ENCODE data around the gene CMIP. TPM values are rescaled to one million over a fixed set of nuclear protein-coding genes. Genes with fewer than 3 reads are reported as not detected.

Gene CMIP
- total RNA-seq, 3 donors from 2014 or later: 73.3 to 127 (median 79.8) TPM

GRCh38 chr16:81632392-81633146 lies 188.0 kb downstream of the CMIP start:
- peaks cover 10% of the 10 kb centered on the region for H3K4me1 ChIP-seq (ENCODE audit: low read depth)
- intact Hi-C loops (cut with DNase I, micrococcal nuclease): no loop called here
- TF ChIP-seq CTCF (IDR thresholded peaks at IDR 0.05): no peak
- ATAC-seq (peak; percentile 71), DNase-seq (peak in 2 of 3 donors; percentile 47 to 59)
- H3K9me3 ChIP-seq: no peaks in the 10 kb centered on the region
- no peak overlapping the region for H3K4me3 ChIP-seq
- no peaks in the 10 kb centered on the region for H3K36me3 ChIP-seq (ENCODE audit: low read depth)

DNA sequence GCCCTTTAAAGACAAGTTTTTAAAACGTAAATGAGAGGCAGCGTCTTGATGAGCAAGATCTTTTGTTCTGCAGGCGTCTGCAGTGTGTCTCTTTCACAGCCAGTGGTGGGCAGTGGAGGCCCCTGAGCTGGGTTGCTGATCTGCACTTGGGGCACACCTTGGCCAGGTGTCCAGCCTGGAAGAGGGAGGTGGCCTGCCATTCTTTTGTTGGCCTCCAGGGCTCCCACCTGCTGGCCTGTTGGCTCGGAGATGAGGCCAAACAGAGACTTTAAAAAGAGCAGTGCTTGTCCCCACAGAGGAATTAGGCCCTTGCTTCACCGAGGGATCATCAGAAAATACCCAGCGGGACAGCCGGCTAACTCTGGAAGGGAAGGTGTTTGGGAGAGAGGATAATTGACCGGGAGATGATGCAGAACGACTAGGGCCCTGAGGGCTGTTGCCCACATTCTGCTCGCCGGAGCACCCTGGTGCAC lies 188.6 kb downstream of the CMIP start:
- intact Hi-C loops (cut with DNase I, micrococcal nuclease): no loop called here
- H3K9me3 ChIP-seq: no peaks in the 10 kb centered on the region
- no peaks in the 10 kb centered on the region for H3K36me3 ChIP-seq (ENCODE audit: low read depth)
- TF ChIP-seq CTCF (IDR thresholded peaks at IDR 0.05): no peak
- ATAC-seq (peak; percentile 37), DNase-seq (no peak)
- no peak overlapping the region for H3K4me3 ChIP-seq
- H3K4me1 ChIP-seq (ENCODE audit: low read depth): peaks cover 10% of the 10 kb centered on the region

DNA sequence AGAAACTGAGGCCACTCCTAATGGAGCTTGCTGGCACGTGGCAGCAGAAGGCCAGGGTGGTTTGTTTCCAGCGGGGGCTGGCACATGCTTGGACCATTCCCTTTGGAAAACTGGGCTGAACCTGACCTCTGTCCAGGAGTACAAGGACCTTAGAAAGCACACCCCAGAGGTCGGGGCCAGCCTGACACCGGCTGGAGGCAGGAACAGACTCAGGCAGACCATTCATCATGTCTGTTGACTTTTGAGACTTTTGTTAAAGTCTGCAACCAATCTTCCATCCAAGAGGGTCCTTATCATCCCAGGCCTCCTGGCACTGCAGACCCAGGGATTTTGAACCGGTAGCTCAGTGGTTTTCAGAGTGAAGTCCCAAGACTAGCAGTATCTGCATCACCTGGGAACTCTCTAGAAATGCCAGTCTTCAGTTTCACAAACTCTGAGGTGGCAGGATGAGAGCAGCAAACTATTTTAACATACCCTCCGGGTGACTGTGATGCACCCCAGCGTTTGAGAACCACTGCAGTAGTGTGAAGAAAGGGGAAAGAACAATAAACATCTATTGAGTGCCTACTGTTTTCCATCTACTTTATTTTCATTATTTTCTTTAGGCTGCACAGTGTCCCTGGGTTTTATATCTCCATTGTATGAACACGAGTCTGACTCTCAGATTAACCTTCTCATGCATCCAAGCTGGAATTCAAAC lies 189.2 kb downstream of the CMIP start:
- no peaks in the 10 kb centered on the region for H3K36me3 ChIP-seq (ENCODE audit: low read depth)
- no peaks in the 10 kb centered on the region for H3K9me3 ChIP-seq
- H3K4me3 ChIP-seq: no peak overlapping the region
- TF ChIP-seq CTCF (IDR thresholded peaks at IDR 0.05): no peak
- no peak for DNase-seq
- no peak for ATAC-seq
- H3K4me1 ChIP-seq (ENCODE audit: low read depth): peaks cover 10% of the 10 kb centered on the region
- intact Hi-C loops (cut with DNase I, micrococcal nuclease): no loop called here

- Histone ChIP-seq H3K4me1 (ENCODE audit: low read depth) (peaks cover 10% of the 10 kb centered on the region), H3K36me3 (ENCODE audit: low read depth) (no peaks in the 10 kb centered on the region), H3K9me3 (no peaks in the 10 kb centered on the region), H3K4me3 (no peak overlapping the region)
- DNase-seq (no peak), ATAC-seq (no peak)
- intact Hi-C loops (cut with DNase I, micrococcal nuclease): no loop called here
- TF ChIP-seq CTCF (IDR thresholded peaks at IDR 0.05): no peak
Observed at GRCh38 chr16:81634380-81635062, 189.9 kb downstream of the CMIP start.

GRCh38 chr16:81635063-81635937 lies 190.7 kb downstream of the CMIP start:
- DNase-seq (no peak), ATAC-seq (no peak)
- Histone ChIP-seq H3K4me3 (no peak overlapping the region), H3K9me3 (no peaks in the 10 kb centered on the region), H3K36me3 (ENCODE audit: low read depth) (no peaks in the 10 kb centered on the region), H3K4me1 (ENCODE audit: low read depth) (peaks cover 10% of the 10 kb centered on the region)
- no peak for TF ChIP-seq CTCF (IDR thresholded peaks at IDR 0.05)
- intact Hi-C loops (cut with DNase I, micrococcal nuclease): no loop called here

Data from mucosa of descending colon (tissue), 3 donors.